Measurements from ENCODE around the gene SPATA18.

DNA sequence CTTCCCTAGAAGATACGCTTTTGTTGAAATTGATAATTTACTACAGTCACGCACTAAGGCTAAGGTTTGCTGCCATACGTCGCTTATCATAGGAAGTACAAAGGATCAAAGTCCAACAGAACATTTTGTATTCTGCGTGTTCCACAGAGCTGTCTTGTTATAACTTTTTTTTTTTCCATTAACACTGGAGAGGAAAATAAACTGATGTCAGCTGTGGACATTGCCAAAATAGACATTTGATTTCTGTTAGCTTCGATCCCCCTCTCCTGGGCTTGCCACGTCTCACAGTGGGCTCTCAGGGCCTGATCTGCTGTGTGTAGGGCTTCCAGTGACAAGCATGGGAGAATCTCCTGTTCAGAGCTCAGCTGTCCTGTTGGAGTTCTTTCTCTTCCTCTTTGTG lies 93.3 kb downstream of the SPATA18 start:
- TF ChIP-seq, protein P1, sequence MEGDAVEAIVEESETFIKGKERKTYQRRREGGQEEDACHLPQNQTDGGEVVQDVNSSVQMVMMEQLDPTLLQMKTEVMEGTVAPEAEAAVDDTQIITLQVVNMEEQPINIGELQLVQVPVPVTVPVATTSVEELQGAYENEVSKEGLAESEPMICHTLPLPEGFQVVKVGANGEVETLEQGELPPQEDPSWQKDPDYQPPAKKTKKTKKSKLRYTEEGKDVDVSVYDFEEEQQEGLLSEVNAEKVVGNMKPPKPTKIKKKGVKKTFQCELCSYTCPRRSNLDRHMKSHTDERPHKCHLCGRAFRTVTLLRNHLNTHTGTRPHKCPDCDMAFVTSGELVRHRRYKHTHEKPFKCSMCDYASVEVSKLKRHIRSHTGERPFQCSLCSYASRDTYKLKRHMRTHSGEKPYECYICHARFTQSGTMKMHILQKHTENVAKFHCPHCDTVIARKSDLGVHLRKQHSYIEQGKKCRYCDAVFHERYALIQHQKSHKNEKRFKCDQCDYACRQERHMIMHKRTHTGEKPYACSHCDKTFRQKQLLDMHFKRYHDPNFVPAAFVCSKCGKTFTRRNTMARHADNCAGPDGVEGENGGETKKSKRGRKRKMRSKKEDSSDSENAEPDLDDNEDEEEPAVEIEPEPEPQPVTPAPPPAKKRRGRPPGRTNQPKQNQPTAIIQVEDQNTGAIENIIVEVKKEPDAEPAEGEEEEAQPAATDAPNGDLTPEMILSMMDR (IDR thresholded peaks at IDR 0.05; ENCODE audit: poor library complexity) = no peak
- no peak for TF ChIP-seq EZH2 (IDR thresholded peaks at IDR 0.05; ENCODE audit: borderline replicate concordance)
